ENCODE measurements around the gene DNAJC13.

The DNAJC13 gene

GRCh38 chr3:132405609-132406299 lies 11.5 kb upstream of the DNAJC13 start:
- no peak for TF ChIP-seq EZH2 (IDR thresholded peaks at IDR 0.05; ENCODE audit: borderline replicate concordance, low read length)
- Histone ChIP-seq H3K9ac (ENCODE audit: low read length) (no peak overlapping the region), H3K79me2 (ENCODE audit: insufficient read depth, low read length) (no peaks in the 10 kb centered on the region), H3K27me3 (ENCODE audit: insufficient read depth, low read length) (no peaks in the 10 kb centered on the region), H3K9me2 (ENCODE audit: low read depth, low read length) (no peaks in the 10 kb centered on the region), H3F3A (ENCODE audit: insufficient read depth, low read length) (no peaks in the 10 kb centered on the region), H3K4me2 (ENCODE audit: low read length) (no peak overlapping the region), H3K4me3 (ENCODE audit: low read depth, low read length, poor library complexity, severe bottlenecking) (no peak overlapping the region), H4K20me1 (ENCODE audit: insufficient read depth, low read length) (no peaks in the 10 kb centered on the region), H3K4me1 (ENCODE audit: insufficient read depth, low read length, severe bottlenecking) (peaks cover 22% of the 10 kb centered on the region), H3K27ac (ENCODE audit: low read depth, low read length, poor library complexity, severe bottlenecking) (no peak overlapping the region), H3K9me3 (ENCODE audit: low read length) (no peaks in the 10 kb centered on the region), H3K36me3 (ENCODE audit: insufficient read depth, low read length) (no peaks in the 10 kb centered on the region), H2AFZ (ENCODE audit: low read length) (no peak overlapping the region)

- no peak overlapping the region for H3K27ac ChIP-seq (ENCODE audit: low read depth, low read length, poor library complexity, severe bottlenecking)
Observed at GRCh38 chr3:132406587-132406986, 10.7 kb upstream of the DNAJC13 start.

GRCh38 chr3:132407025-132407424 lies 10.3 kb upstream of the DNAJC13 start:
- Histone ChIP-seq H3F3A (ENCODE audit: insufficient read depth, low read length) (no peaks in the 10 kb centered on the region), H3K9ac (ENCODE audit: low read length) (no peak overlapping the region), H3K79me2 (ENCODE audit: insufficient read depth, low read length) (no peaks in the 10 kb centered on the region), H3K4me3 (ENCODE audit: low read depth, low read length, poor library complexity, severe bottlenecking) (no peak overlapping the region), H3K27ac (ENCODE audit: low read depth, low read length, poor library complexity, severe bottlenecking) (no peak overlapping the region), H2AFZ (ENCODE audit: low read length) (no peak overlapping the region), H3K9me3 (ENCODE audit: low read length) (no peaks in the 10 kb centered on the region), H4K20me1 (ENCODE audit: insufficient read depth, low read length) (no peaks in the 10 kb centered on the region), H3K9me2 (ENCODE audit: low read depth, low read length) (no peaks in the 10 kb centered on the region), H3K27me3 (ENCODE audit: insufficient read depth, low read length) (no peaks in the 10 kb centered on the region), H3K4me1 (ENCODE audit: insufficient read depth, low read length, severe bottlenecking) (peaks cover 19% of the 10 kb centered on the region), H3K36me3 (ENCODE audit: insufficient read depth, low read length) (no peaks in the 10 kb centered on the region), H3K4me2 (ENCODE audit: low read length) (no peak overlapping the region)
- no peak for TF ChIP-seq EZH2 (IDR thresholded peaks at IDR 0.05; ENCODE audit: borderline replicate concordance, low read length)
- TF ChIP-seq CTCF (IDR thresholded peaks at IDR 0.05; ENCODE audit: low read length) = no peak

More at GRCh38 chr3:132406587-132406986, 10.7 kb upstream of the DNAJC13 start:
- no peaks in the 10 kb centered on the region for H3K36me3 ChIP-seq (ENCODE audit: insufficient read depth, low read length)
- no peak overlapping the region for H3K4me3 ChIP-seq (ENCODE audit: low read depth, low read length, poor library complexity, severe bottlenecking)
- no peak overlapping the region for H3K4me2 ChIP-seq (ENCODE audit: low read length)
- H3K27me3 ChIP-seq (ENCODE audit: insufficient read depth, low read length) = no peaks in the 10 kb centered on the region
- no peak overlapping the region for H2AFZ ChIP-seq (ENCODE audit: low read length)
- TF ChIP-seq CTCF (IDR thresholded peaks at IDR 0.05; ENCODE audit: low read length) (no peak), EZH2 (IDR thresholded peaks at IDR 0.05; ENCODE audit: borderline replicate concordance, low read length) (no peak)
- no peaks in the 10 kb centered on the region for H3K9me3 ChIP-seq (ENCODE audit: low read length)
- no peaks in the 10 kb centered on the region for H3K79me2 ChIP-seq (ENCODE audit: insufficient read depth, low read length)
- H4K20me1 ChIP-seq (ENCODE audit: insufficient read depth, low read length) = no peaks in the 10 kb centered on the region
- no peaks in the 10 kb centered on the region for H3F3A ChIP-seq (ENCODE audit: insufficient read depth, low read length)
- H3K9ac ChIP-seq (ENCODE audit: low read length) = no peak overlapping the region
- H3K4me1 ChIP-seq (ENCODE audit: insufficient read depth, low read length, severe bottlenecking) = peaks cover 19% of the 10 kb centered on the region
- H3K9me2 ChIP-seq (ENCODE audit: low read depth, low read length) = no peaks in the 10 kb centered on the region

GRCh38 chr3:132414841-132415240 lies 2.5 kb upstream of the DNAJC13 start:
- no peaks in the 10 kb centered on the region for H3K36me3 ChIP-seq (ENCODE audit: insufficient read depth, low read length)

More at GRCh38 chr3:132414841-132415240, 2.5 kb upstream of the DNAJC13 start:
- peaks cover 23% of the 10 kb centered on the region for H3K79me2 ChIP-seq (ENCODE audit: insufficient read depth, low read length)
- no peak overlapping the region for H3K9ac ChIP-seq (ENCODE audit: low read length)
- no peak overlapping the region for H3K4me2 ChIP-seq (ENCODE audit: low read length)
- no peaks in the 10 kb centered on the region for H3F3A ChIP-seq (ENCODE audit: insufficient read depth, low read length)
- H3K27ac ChIP-seq (ENCODE audit: low read depth, low read length, poor library complexity, severe bottlenecking) = no peak overlapping the region
- H3K4me1 ChIP-seq (ENCODE audit: insufficient read depth, low read length, severe bottlenecking) = peaks cover 25% of the 10 kb centered on the region
- H3K9me2 ChIP-seq (ENCODE audit: low read depth, low read length) = no peaks in the 10 kb centered on the region
- H3K4me3 ChIP-seq (ENCODE audit: low read depth, low read length, poor library complexity, severe bottlenecking) = no peak overlapping the region
- H3K9me3 ChIP-seq (ENCODE audit: low read length) = no peaks in the 10 kb centered on the region
- H4K20me1 ChIP-seq (ENCODE audit: insufficient read depth, low read length) = no peaks in the 10 kb centered on the region
- no peak for TF ChIP-seq CTCF (IDR thresholded peaks at IDR 0.05; ENCODE audit: low read length)
- TF ChIP-seq EZH2 (IDR thresholded peaks at IDR 0.05; ENCODE audit: borderline replicate concordance, low read length) = no peak
- H2AFZ ChIP-seq (ENCODE audit: low read length) = peak overlapping the region; percentile 50; the same call in 1 of the 2 replicates
- H3K27me3 ChIP-seq (ENCODE audit: insufficient read depth, low read length) = no peaks in the 10 kb centered on the region
